Neural cell (in vitro differentiated cells): ENCODE measurements around the gene EPAS1. TPM values are rescaled to one million over a fixed set of nuclear protein-coding genes. Genes with fewer than 3 reads are reported as not detected.

Experiments
- H2AFZ ChIP-seq: fragments of 200-600, 300-800 bp; sonication (generic), shearing (Covaris generic); 2 replicates; pipeline ENCODE4 v1.6.0; 2014; ENCODE audit warnings: low read depth, mild to moderate bottlenecking, antibody characterized with exemption, low read length, moderate library complexity
- H3F3A ChIP-seq: fragments of 200-600 bp; shearing (Covaris generic); 2 replicates; pipeline ENCODE4 v1.6.1; 2016; ENCODE audit warnings: mild to moderate bottlenecking, moderate library complexity, mixed read lengths, antibody characterized with exemption, low read length; ENCODE audit not compliant: insufficient read depth, poor library complexity, severe bottlenecking
- H3K27ac ChIP-seq: fragments of 200-600, 300-800 bp; sonication (generic), shearing (Covaris generic); 2 replicates; pipeline ENCODE4 v1.5.1; 2014; ENCODE audit warnings: mild to moderate bottlenecking, low read length, moderate library complexity
- H3K27me3 ChIP-seq: fragments of 300-800, 200-600 bp; sonication (generic), shearing (Covaris generic); 2 replicates; pipeline ENCODE4 v1.6.0; 2014; ENCODE audit warnings: mild to moderate bottlenecking, low read depth, low read length, moderate library complexity; ENCODE audit not compliant: insufficient read depth
- H3K36me3 ChIP-seq: fragments of 300-800, 200-600 bp; sonication (generic), shearing (Covaris generic); 2 replicates; pipeline ENCODE4 v1.5.1; 2014; ENCODE audit warnings: mild to moderate bottlenecking, antibody characterized with exemption, low read length, moderate library complexity; ENCODE audit not compliant: insufficient read depth
- H3K4me2 ChIP-seq: fragments of 300-800, 200-600 bp; sonication (generic), shearing (Covaris generic); 2 replicates; pipeline ENCODE4 v1.6.0; 2014; ENCODE audit warnings: mild to moderate bottlenecking, low read length
- H3K4me3 ChIP-seq: fragments of 300-800, 200-600 bp; sonication (generic), shearing (Covaris generic); 2 replicates; pipeline ENCODE4 v1.5.1; 2014; ENCODE audit warnings: mild to moderate bottlenecking, low read length, moderate library complexity
- H3K79me2 ChIP-seq: fragments of 200-600 bp; shearing (Covaris generic); replicated peaks from 2 replicates; pipeline ENCODE4 v1.6.0; 2014; ENCODE audit warnings: mild to moderate bottlenecking, low read length, moderate library complexity; ENCODE audit not compliant: insufficient read depth
- H3K9ac ChIP-seq: fragments of 300-800, 200-600 bp; sonication (generic), shearing (Covaris generic); 2 replicates; pipeline ENCODE4 v1.6.1; 2016; ENCODE audit warnings: mild to moderate bottlenecking, low read length, mixed read lengths
- H3K9me2 ChIP-seq: fragments of 200-600 bp; shearing (Covaris generic); 2 replicates; pipeline ENCODE4 v1.6.1; 2016; ENCODE audit warnings: mild to moderate bottlenecking, low read length, mixed read lengths; ENCODE audit not compliant: insufficient read depth
- H3K9me3 ChIP-seq: fragments of 200-600, 300-800 bp; sonication (generic), shearing (Covaris generic); 2 replicates; pipeline ENCODE4 v1.6.1; 2016; ENCODE audit warnings: mild to moderate bottlenecking, mixed run types, low read length, moderate library complexity, mixed read lengths
- H4K20me1 ChIP-seq: fragments of 200-600 bp; shearing (Covaris generic); 2 replicates; pipeline ENCODE4 v1.6.1; 2016; ENCODE audit warnings: mild to moderate bottlenecking, mixed run types; ENCODE audit not compliant: insufficient read depth
- CTCF ChIP-seq: fragments of 450-650 bp; IDR thresholded peaks from 2 replicates; pipeline ENCODE4 v1.5.1; 2014; ENCODE audit warnings: antibody characterized with exemption, mild to moderate bottlenecking, moderate library complexity; ENCODE audit not compliant: poor library complexity, severe bottlenecking
- EP300 ChIP-seq: fragments of 450-650 bp; conservative IDR thresholded peaks from 2 replicates; pipeline ENCODE4 v1.6.1; 2014; ENCODE audit warnings: antibody characterized with exemption, mild to moderate bottlenecking, moderate library complexity; ENCODE audit not compliant: poor library complexity, severe bottlenecking
- EZH2 ChIP-seq: fragments of 200-600, 300-800 bp; shearing (Covaris generic), sonication (generic); IDR thresholded peaks from 2 replicates; pipeline ENCODE4 v1.6.1; 2014; ENCODE audit warnings: antibody characterized with exemption, low read length, borderline replicate concordance, mild to moderate bottlenecking; ENCODE audit not compliant: insufficient read depth, poor library complexity, severe bottlenecking
- MXI1 ChIP-seq: fragments of 450-650 bp; conservative IDR thresholded peaks from 2 replicates; pipeline ENCODE4 v1.6.1; 2014; ENCODE audit warnings: antibody characterized with exemption, mild to moderate bottlenecking; ENCODE audit not compliant: poor library complexity, severe bottlenecking
- POLR2AphosphoS5 ChIP-seq: IDR thresholded peaks from 2 replicates; pipeline ENCODE4 v1.6.1; 2012
- RAD21 ChIP-seq: fragments of 450-650 bp; conservative IDR thresholded peaks from 2 replicates; pipeline ENCODE4 v1.6.1; 2014; ENCODE audit warnings: antibody characterized with exemption, mild to moderate bottlenecking, moderate library complexity
- REST ChIP-seq: IDR thresholded peaks from 2 replicates; pipeline ENCODE4 v1.6.1; 2012; ENCODE audit warnings: borderline replicate concordance
- SMC3 ChIP-seq: fragments of 450-650 bp; conservative IDR thresholded peaks from 2 replicates; pipeline ENCODE4 v1.6.1; 2014; ENCODE audit warnings: antibody characterized with exemption, mild to moderate bottlenecking, moderate library complexity; ENCODE audit not compliant: poor library complexity
- TAF1 ChIP-seq: IDR thresholded peaks from 2 replicates; pipeline ENCODE4 v1.6.1; 2012; ENCODE audit warnings: low read depth
- polyA plus RNA-seq: library from polyadenylated mRNA; depleted of rRNA; stranded (reverse); fragments of >200 nt; gene quantifications from 2 replicates; pipeline ENCODE4 v1.2.3, GENCODE V29; 2014

Gene EPAS1
- polyA plus RNA-seq, 1 donor from 2014 or later = not detected

GRCh38 chr2:46360303-46360702 lies 63.1 kb downstream of the EPAS1 start:
- H4K20me1 ChIP-seq = no peaks in the 10 kb centered on the region
- no peak overlapping the region for H3K4me2 ChIP-seq
- H3F3A ChIP-seq = no peaks in the 10 kb centered on the region
- no peak overlapping the region for H3K9ac ChIP-seq
- no peaks in the 10 kb centered on the region for H3K27me3 ChIP-seq
- no peaks in the 10 kb centered on the region for H3K79me2 ChIP-seq
- no peaks in the 10 kb centered on the region for H3K9me3 ChIP-seq
- no peak overlapping the region for H2AFZ ChIP-seq
- no peak overlapping the region for H3K27ac ChIP-seq
- H3K4me3 ChIP-seq = no peak overlapping the region
- H3K9me2 ChIP-seq = no peaks in the 10 kb centered on the region
- no peaks in the 10 kb centered on the region for H3K36me3 ChIP-seq
- TF ChIP-seq TAF1 = no peak
- no peak for TF ChIP-seq EZH2
- no peak for TF ChIP-seq CTCF
- TF ChIP-seq MXI1 = no peak
- TF ChIP-seq EP300 = no peak
- TF ChIP-seq POLR2AphosphoS5 = no peak
- TF ChIP-seq RAD21 = no peak
- TF ChIP-seq REST = no peak
- TF ChIP-seq SMC3 = no peak

GRCh38 chr2:46361920-46362666 lies 64.9 kb downstream of the EPAS1 start:
- H3K27me3 ChIP-seq = no peaks in the 10 kb centered on the region
- no peaks in the 10 kb centered on the region for H3K9me3 ChIP-seq
- no peak overlapping the region for H3K9ac ChIP-seq
- no peak overlapping the region for H3K4me2 ChIP-seq
- H3F3A ChIP-seq = no peaks in the 10 kb centered on the region
- no peaks in the 10 kb centered on the region for H3K36me3 ChIP-seq
- H4K20me1 ChIP-seq = no peaks in the 10 kb centered on the region
- no peaks in the 10 kb centered on the region for H3K9me2 ChIP-seq
- no peak overlapping the region for H3K27ac ChIP-seq
- no peak for TF ChIP-seq SMC3
- no peak for TF ChIP-seq MXI1
- no peak for TF ChIP-seq TAF1
- no peak for TF ChIP-seq EP300
- no peak for TF ChIP-seq EZH2
- no peak for TF ChIP-seq POLR2AphosphoS5
- no peak for TF ChIP-seq REST
- no peak for TF ChIP-seq CTCF
- no peak for TF ChIP-seq RAD21
- no peaks in the 10 kb centered on the region for H3K79me2 ChIP-seq
- H2AFZ ChIP-seq = no peak overlapping the region
- no peak overlapping the region for H3K4me3 ChIP-seq
